DMS153 treated with DMSO at 0.1 percent for 48 hours (cell line): ENCODE data around the gene C2orf49.

ENCODE experiments used
- DNase-seq: peaks from one replicate; lab custom pipeline; 2025; ENCODE audit not compliant: unreplicated experiment; lab: John Stamatoyannopoulos, UW

The C2orf49 gene

GRCh38 chr2:105337122-105338019, at the start of gene C2orf49:
Gene C2orf49 (plus strand): TSS chr2:105337540. CDS start chr2:105337588, 48 bp downstream.
- peak; percentile 85 for DNase-seq

GRCh38 chr2:105287692-105288091, 49.6 kb upstream of the C2orf49 start:
- no peak for DNase-seq

DNA sequence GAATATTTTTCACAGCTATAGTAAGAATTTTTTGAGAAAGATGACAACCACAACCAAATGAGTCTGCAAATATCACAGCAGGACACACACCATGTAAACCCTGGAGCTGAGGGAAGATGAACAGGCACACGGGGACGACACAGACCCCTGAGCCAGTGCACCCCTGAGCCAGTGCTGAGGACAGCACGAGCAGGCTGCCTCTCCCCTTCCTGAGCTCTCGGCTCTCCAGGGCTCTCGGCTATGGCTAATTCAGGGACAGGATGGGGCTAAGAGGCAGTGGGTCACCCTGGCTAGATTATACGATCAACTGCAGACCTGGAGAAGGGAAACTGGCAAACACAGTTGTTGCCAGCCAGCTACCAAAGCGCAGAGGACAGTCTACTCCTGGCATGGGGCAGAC, 49.2 kb upstream of the C2orf49 start:
- no peak for DNase-seq

DNA sequence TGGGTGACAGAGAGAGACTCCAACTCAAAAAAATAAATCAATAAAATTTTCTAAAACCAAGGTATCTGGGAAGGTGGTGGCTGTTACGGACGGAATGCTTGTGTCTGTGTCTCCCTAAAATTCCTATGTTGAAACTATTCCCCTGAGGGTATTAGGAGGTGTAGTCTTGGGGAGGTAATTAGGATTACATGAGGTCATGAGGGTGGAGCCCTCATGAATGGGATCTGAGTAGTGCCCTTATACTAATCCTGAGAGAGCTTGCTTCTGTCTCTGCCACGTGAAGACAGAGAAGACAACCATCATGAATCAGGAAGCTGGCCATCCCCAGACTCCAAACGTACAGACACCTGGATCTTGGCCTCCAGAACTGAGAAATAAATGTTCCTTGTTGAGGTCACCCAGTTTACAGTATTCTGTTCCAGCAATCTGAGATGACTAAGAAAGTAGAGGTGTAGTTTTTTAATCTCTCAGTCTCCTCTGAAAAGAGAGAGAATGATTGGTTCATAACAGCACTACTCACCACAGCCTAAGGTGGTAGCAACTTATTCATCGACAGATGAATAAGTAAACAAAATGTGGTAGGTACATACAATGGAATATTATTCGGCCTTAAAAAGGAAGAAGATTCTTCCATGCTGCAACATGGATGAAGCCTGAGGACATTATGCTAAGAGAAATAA, 46.2 kb upstream of the C2orf49 start:
- DNase-seq = no peak

GRCh38 chr2:105291981-105292380, 45.4 kb upstream of the C2orf49 start:
- no peak for DNase-seq

DNA sequence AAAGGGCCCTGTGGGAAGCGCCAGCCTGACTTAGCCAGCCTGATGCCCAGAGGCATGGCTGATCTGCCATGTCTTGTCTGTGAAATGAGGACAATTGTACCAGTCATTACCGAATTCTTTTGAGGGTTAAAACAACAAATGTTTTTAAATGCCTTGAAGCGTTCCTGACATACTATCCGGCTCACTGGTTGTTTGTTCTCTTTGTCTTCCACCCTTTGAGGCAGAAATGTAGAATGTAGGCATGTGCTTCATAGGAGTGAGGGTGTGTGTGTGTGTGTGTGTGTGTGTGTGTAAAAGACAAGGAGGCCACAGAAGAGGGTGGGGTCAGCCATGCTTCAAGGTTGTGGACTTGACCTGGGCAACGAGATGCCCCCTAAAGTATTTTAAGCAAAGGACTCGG, 43.3 kb upstream of the C2orf49 start:
- DNase-seq = no peak

GRCh38 chr2:105294844-105295481, 42.4 kb upstream of the C2orf49 start:
- DNase-seq = peak; percentile 8

DNA sequence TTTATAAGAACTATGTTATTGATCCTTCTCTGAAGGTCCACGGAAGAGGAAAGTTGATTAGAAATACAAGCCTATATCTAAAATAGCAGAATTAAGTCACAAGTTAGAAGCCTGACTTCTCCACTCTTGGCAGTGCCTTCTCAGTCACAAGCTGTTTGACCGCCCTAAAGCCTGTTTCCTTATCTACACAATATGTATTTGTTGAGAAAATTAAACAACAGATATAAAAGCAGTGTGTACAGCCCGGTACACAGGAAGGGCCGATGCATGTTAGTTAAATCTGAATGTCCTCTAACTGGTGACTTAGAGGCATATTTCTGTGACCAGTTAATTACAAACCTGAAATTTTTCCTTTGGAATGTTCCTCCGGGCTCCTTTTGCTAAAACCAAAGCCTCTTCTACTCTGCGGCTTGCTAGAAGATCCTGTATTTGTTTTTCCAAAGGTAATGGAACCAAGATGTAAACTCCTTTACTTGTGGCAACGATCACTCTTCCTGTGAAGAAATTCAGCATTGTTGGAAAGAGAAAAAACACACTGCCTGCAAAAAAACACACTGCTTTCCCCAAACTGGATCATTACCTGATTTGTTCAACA, 41.2 kb upstream of the C2orf49 start:
- DNase-seq = no peak

DNA sequence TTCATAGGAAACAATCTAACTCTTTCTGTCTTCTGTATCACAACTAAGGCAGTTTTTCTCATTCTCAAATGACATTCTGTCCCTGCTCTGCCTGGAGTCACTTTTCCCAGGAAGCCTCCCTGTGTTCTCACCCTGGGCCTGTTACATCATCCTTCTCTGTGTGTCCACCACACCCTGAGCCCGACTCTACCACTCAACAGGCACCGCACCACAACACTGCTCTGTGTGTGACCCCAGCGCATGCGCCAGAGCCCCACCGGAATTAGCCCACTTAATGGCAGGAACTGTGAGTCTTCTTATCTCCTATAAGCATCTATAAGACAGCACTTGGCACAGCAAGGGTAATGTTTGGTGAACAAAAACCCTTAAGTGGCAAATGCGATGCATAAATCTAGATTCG, 40.1 kb upstream of the C2orf49 start:
- DNase-seq = no peak

- no peak for DNase-seq
Observed at GRCh38 chr2:105298017-105298416, 39.3 kb upstream of the C2orf49 start.

DNA sequence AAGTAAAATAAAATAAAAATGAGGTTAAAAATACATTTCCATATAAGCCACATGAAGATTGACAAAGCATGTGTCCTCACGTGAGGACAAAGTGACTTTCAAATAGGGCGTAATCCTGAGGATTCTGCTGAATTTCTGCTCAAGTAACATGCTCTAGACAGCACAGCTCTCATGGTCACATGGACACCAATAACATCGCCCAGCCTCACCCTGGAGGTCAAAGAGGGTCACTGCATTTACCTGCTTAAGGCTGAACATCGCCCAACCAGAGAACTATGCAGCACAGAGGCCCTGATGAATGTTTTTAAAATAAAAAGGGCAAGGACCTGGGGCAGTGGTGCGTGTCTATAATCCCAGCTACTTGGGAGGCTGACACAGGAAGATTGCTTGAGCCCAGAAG, 38.0 kb upstream of the C2orf49 start:
- no peak for DNase-seq

- DNase-seq = no peak
Observed at GRCh38 chr2:105301646-105302045, 35.7 kb upstream of the C2orf49 start.

DNA sequence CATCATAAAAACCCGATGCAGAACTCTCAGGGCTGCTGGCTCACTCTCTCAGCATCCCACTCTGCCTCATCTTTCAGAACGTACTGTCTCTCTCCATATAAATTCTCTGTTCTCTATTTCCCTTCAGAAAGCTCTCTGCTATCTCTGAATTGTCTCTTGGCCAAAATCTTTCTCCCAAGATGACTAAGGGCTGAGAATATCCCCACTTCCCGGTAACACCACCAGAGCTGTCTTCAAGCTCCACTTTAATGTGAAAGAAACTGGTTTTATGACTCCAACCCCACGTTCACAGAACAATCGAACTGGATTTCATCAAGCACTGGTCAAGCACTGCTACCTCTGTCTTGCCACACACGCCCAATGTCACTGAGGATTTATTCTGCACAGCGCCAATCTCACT, 30.2 kb upstream of the C2orf49 start:
- no peak for DNase-seq

DNA sequence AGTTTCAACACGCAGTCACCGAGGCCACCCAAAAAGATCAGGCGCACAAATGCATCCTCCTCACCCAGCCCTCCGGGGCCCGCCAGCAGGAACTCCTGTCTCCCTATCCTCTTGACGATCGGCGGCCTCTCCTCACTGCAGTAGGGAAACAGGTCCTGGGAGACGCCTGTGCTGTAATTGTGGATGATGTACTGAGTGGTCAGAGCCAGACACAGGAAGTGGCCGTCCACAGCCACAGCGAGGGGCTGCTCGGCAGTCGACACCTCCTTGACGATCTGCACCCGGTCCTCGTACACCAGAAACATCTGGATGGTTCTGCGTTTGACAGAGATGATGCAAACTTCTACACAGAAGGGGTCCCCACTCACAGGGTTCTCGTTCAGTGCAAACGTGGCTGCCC, 29.8 kb upstream of the C2orf49 start:
- DNase-seq = no peak

DNA sequence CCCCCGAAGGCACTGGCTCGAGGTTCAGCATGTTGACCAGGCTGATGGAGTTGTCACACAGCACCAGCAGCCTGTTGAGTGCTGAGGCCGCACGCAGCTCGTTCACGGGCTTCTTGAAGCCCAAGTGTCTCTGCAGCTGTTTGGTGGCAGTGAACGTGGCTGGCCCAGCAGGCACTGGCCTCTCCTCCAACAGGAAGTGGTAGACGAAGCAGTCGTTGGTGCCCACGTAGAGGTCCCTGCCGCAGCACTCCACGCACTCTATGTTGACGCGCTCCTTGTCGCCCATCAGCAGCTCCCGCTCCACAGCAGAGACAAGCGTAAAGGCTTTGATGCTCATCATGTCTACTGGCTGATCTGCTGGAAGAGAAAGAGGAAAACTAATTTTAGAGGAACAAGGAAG, 29.4 kb upstream of the C2orf49 start:
- DNase-seq = no peak

DNA sequence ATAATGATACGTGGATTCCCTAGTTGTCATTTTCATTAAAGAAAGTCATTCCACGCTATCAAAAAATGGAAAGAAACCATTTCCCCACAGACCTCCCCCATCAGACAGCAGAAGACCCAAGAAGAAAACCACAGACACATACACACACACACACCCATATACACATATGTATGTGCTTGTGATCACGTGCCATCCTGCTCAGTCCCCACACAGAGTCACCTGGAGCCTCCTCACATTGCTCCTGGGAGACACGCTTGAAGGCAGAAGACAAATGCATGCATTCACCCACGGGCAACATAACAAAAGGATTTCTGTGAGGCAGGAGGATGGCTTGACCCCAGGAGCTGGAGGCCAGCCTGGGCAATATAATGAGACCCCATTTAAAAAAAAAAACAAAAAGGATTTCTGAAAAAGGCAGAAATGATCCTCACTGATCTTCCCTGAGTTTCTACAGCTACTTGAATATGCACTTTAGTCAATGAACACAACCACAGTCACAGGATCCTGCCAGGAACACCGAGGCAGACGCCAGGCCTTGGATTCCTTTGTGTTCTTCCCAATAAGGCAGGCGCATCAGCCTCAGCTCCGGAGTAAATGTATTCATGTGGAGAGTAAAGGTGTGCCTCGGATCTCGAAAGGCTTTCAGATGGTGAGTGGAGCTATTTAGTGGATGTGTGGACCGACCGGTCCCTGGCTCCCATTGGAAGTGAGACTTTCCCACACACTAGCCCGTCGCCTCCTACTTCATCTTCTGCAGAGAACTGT, 28.8 kb upstream of the C2orf49 start:
- DNase-seq = no peak

GRCh38 chr2:105309147-105309545, 28.2 kb upstream of the C2orf49 start:
- DNase-seq = no peak

DNA sequence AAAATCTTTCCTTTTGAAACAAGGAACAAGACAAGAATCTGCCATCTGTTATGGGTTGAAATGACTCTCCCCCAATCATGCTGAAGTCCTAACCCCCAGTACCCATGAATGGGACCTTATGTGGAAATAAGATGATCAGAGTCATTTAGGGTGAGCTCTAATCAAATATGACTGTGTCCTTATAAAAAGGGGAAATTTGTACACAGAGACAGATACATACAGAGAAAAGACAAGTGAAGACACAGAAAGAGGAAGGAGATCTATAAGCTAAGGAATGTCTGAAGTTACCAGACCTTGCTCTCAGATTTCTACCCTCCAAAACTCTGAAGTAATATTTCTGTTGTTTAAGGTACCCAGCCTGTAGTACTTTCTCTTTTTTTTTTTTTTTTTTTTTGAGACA, 23.5 kb upstream of the C2orf49 start:
- DNase-seq = no peak

DNA sequence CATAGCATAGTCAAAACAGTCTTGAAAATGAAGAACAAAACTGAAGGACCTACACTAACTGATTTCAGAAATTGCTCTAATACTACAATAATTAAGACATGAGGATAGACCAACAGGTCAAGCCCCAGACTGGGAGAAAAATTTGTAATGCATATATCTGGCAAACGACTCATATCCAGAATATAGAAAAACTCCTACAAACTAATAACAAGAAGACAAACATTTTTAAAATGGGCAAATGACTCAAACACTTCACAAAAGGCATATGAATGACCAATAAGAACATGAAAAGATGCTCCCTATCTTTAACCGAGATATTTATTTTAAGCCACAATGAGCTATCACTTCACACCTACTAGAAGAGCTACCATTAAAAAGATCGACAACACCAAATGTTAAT, 22.0 kb upstream of the C2orf49 start:
- no peak for DNase-seq

- no peak for DNase-seq
Observed at GRCh38 chr2:105317937-105318336, 19.4 kb upstream of the C2orf49 start.
